ENCODE measurements around the gene ANKRD44.

GRCh38 chr2:196988639-196989038, 321.9 kb downstream of the ANKRD44 start:
- TF ChIP-seq EZH2phosphoT487 (IDR thresholded peaks at IDR 0.05; ENCODE audit: borderline replicate concordance, low read length) (no peak), CTCF (IDR thresholded peaks at IDR 0.05; ENCODE audit: low read depth, low read length, poor library complexity, severe bottlenecking) (no peak)

Measured in DOHH2 (cell line).